ENCODE measurements around the gene CHST8. TPM values are rescaled to one million over a fixed set of nuclear protein-coding genes. Genes with fewer than 3 reads are reported as not detected.

Gene CHST8
- total and polyA plus RNA-seq, 2 experiments from 2014 or later = 9.3 to 38.2 TPM

DNA sequence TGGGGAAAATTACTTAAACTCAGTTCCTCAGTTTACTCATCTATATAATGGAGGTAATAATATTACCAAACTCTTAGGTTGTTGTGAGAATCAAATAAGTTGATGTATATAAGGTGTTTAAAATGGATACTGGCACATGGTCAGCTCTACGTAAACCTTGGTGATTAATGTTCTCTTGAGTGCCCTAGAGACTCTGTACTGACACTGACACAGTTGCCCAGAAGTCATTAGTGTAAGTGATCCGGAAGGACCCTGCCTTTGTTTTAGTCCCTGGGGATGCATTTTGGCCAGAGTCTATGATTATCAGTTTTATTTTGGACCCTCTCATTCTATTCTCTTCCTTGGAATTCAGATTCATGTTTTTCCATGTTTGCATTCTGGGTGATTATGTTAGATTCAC is 31.9 kb downstream of the CHST8 start:
- Histone ChIP-seq H3K79me2 (replicated peaks; ENCODE audit: insufficient read depth) (peaks cover 56% of the 10 kb centered on the region), H4K20me1 (replicated peaks; ENCODE audit: insufficient read depth) (no peaks in the 10 kb centered on the region)

DNA sequence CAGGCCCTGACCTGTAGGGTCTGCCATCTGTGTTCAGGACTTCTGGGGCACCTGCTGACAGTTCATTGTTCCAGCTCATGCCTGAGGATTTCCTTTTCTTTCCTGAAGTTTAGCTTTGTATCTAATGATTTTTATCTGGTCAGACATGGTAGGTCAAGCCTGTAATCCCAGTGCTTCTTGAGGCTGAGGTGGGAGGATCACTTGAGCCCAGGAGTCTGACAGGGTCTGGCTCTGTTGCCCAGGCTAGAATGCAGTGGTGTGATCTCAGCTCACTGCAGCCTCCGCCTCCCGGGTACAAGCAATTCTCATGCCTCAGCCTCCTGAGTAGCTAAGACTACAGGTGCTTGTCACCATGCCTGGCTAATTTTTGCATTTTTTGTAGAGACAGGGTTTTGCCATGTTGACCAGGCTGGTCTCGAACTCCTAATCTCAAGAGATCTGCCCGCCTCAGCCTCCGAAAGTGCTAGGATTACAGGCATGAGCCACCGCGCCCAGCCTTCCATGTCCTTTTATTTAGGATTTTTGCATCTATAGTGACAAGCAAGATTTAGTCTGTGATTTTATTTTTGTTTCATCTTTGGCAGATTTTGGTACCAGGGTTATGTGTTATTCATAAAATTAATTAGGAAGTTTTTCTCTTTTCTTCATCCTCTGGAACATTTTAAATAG is 33.2 kb downstream of the CHST8 start:
- peaks cover 16% of the 10 kb centered on the region for H3K4me1 Mint-ChIP-seq
- Histone ChIP-seq H3K4me3 (no peak overlapping the region), H4K20me1 (replicated peaks; ENCODE audit: insufficient read depth) (no peaks in the 10 kb centered on the region), H3K79me2 (replicated peaks; ENCODE audit: insufficient read depth) (peaks cover 56% of the 10 kb centered on the region), H3K27me3 (ENCODE audit: insufficient read depth) (no peaks in the 10 kb centered on the region), H3K4me2 (no peak overlapping the region), H3K4me1 (ENCODE audit: insufficient read depth) (peaks cover 2% of the 10 kb centered on the region; the same call in 1 of the 2 replicates), H3K9me2 (ENCODE audit: insufficient read depth) (no peaks in the 10 kb centered on the region), H3F3A (replicated peaks; ENCODE audit: low read depth) (no peaks in the 10 kb centered on the region), H2AFZ (no peak overlapping the region), H3K27ac (ENCODE audit: low read depth) (no peak overlapping the region), H3K36me3 (ENCODE audit: insufficient read depth) (no peaks in the 10 kb centered on the region)
- no peak for ATAC-seq
- no peaks in the 10 kb centered on the region for H3K27me3 Mint-ChIP-seq (ENCODE audit: insufficient read depth, low read depth, poor library complexity)
- no peak overlapping the region for H3K27ac Mint-ChIP-seq
- no peaks in the 10 kb centered on the region for H3K9me3 Mint-ChIP-seq
- H3K4me3 Mint-ChIP-seq = no peak overlapping the region
- no peaks in the 10 kb centered on the region for H3K36me3 Mint-ChIP-seq (ENCODE audit: low read depth)
- no peak for DNase-seq (ENCODE audit: low spot score)
- TF ChIP-seq, protein P1, sequence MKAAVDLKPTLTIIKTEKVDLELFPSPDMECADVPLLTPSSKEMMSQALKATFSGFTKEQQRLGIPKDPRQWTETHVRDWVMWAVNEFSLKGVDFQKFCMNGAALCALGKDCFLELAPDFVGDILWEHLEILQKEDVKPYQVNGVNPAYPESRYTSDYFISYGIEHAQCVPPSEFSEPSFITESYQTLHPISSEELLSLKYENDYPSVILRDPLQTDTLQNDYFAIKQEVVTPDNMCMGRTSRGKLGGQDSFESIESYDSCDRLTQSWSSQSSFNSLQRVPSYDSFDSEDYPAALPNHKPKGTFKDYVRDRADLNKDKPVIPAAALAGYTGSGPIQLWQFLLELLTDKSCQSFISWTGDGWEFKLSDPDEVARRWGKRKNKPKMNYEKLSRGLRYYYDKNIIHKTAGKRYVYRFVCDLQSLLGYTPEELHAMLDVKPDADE (IDR thresholded peaks at IDR 0.05) = no peak
- TF ChIP-seq, protein P2, sequence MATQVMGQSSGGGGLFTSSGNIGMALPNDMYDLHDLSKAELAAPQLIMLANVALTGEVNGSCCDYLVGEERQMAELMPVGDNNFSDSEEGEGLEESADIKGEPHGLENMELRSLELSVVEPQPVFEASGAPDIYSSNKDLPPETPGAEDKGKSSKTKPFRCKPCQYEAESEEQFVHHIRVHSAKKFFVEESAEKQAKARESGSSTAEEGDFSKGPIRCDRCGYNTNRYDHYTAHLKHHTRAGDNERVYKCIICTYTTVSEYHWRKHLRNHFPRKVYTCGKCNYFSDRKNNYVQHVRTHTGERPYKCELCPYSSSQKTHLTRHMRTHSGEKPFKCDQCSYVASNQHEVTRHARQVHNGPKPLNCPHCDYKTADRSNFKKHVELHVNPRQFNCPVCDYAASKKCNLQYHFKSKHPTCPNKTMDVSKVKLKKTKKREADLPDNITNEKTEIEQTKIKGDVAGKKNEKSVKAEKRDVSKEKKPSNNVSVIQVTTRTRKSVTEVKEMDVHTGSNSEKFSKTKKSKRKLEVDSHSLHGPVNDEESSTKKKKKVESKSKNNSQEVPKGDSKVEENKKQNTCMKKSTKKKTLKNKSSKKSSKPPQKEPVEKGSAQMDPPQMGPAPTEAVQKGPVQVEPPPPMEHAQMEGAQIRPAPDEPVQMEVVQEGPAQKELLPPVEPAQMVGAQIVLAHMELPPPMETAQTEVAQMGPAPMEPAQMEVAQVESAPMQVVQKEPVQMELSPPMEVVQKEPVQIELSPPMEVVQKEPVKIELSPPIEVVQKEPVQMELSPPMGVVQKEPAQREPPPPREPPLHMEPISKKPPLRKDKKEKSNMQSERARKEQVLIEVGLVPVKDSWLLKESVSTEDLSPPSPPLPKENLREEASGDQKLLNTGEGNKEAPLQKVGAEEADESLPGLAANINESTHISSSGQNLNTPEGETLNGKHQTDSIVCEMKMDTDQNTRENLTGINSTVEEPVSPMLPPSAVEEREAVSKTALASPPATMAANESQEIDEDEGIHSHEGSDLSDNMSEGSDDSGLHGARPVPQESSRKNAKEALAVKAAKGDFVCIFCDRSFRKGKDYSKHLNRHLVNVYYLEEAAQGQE (IDR thresholded peaks at IDR 0.05; ENCODE audit: unreplicated experiment) = no peak
- TF ChIP-seq NANOG (IDR thresholded peaks at IDR 0.05; ENCODE audit: borderline replicate concordance) = no peak
- no peak for TF ChIP-seq CREB1 (CRISPR knock-in tag; IDR thresholded peaks at IDR 0.05; ENCODE audit: low read depth)
- no peak for TF ChIP-seq ZNF331 (CRISPR knock-in tag; IDR thresholded peaks at IDR 0.05; ENCODE audit: low read depth)
- no peak for TF ChIP-seq EZH2 (IDR thresholded peaks at IDR 0.05; ENCODE audit: low read depth, unreplicated experiment)

More for the DNA sequence above, 31.9 kb downstream of the CHST8 start:
- peaks cover 25% of the 10 kb centered on the region for H3K4me1 Mint-ChIP-seq
- Histone ChIP-seq H2AFZ (no peak overlapping the region), H3K27ac (ENCODE audit: low read depth) (no peak overlapping the region), H3F3A (replicated peaks; ENCODE audit: low read depth) (no peaks in the 10 kb centered on the region), H3K4me3 (no peak overlapping the region), H3K36me3 (ENCODE audit: insufficient read depth) (no peaks in the 10 kb centered on the region), H3K9me2 (ENCODE audit: insufficient read depth) (no peaks in the 10 kb centered on the region), H3K4me2 (no peak overlapping the region), H3K4me1 (ENCODE audit: insufficient read depth) (peaks cover 13% of the 10 kb centered on the region), H3K27me3 (ENCODE audit: insufficient read depth) (no peaks in the 10 kb centered on the region)
- DNase-seq (ENCODE audit: low spot score) = no peak
- ATAC-seq = no peak
- no peak overlapping the region for H3K27ac Mint-ChIP-seq
- no peaks in the 10 kb centered on the region for H3K36me3 Mint-ChIP-seq (ENCODE audit: low read depth)
- TF ChIP-seq, protein P2 (IDR thresholded peaks at IDR 0.05; ENCODE audit: unreplicated experiment) = no peak
- no peaks in the 10 kb centered on the region for H3K9me3 Mint-ChIP-seq
- H3K4me3 Mint-ChIP-seq = no peak overlapping the region
- H3K27me3 Mint-ChIP-seq (ENCODE audit: insufficient read depth, low read depth, poor library complexity) = no peaks in the 10 kb centered on the region

Measured in GM23338 (cell line).